Natural killer cell treated with Interleukin-12 subunit alpha and Interleukin-12 subunit beta and Interleukin-15 and Interleukin-18, amount 100 ng/mL, for 72 hours (primary cell): ENCODE measurements around the gene CHAT. TPM values are rescaled to one million over a fixed set of nuclear protein-coding genes. Genes with fewer than 3 reads are reported as not detected.

ENCODE experiments used
- ATAC-seq, 2 donors: fragments of 150-1000 bp; cut with Tn5 transposase in 1 of 2; sonication (Bioruptor Pico), chemical (Tn5 transposase) in 1 of 2; 2 replicates each; pipeline ENCODE4 v1.10.0; 2021
- DNase-seq: peaks from one replicate; pipeline ENCODE4 v3.0.0; 2022; ENCODE audit warnings: low spot score
- H3K27ac Mint-ChIP-seq, 2 donors: 1 replicate in 1 of 2; 2 replicates in 1 of 2; pipeline ENCODE4 v1.8.0; 2022; ENCODE audit warnings: mixed read lengths in 2 of 2, mild to moderate bottlenecking in 1 of 2, moderate library complexity in 1 of 2
- H3K27me3 Mint-ChIP-seq, 2 donors: 1 replicate in 1 of 2; 2 replicates in 1 of 2; pipeline ENCODE4 v1.8.0; 2022; ENCODE audit warnings: mixed read lengths in 2 of 2
- H3K36me3 Mint-ChIP-seq: one replicate; pipeline ENCODE4 v1.8.0; 2022; ENCODE audit warnings: mixed read lengths
- H3K4me1 Mint-ChIP-seq, 2 donors: 1 replicate in 1 of 2; 2 replicates in 1 of 2; pipeline ENCODE4 v1.8.0; 2022; ENCODE audit warnings: low read depth in 2 of 2, mixed read lengths in 2 of 2, mild to moderate bottlenecking in 1 of 2
- H3K4me3 Mint-ChIP-seq: one replicate; pipeline ENCODE4 v1.8.0; 2022; ENCODE audit warnings: mixed read lengths
- H3K9me3 Mint-ChIP-seq: 2 replicates; pipeline ENCODE4 v1.8.0; 2022; ENCODE audit warnings: mixed read lengths
- total RNA-seq, 2 donors: library from RNA; stranded (reverse); gene quantifications; one replicate each; pipeline ENCODE4 v1.2.3, GENCODE V29; 2022

The CHAT gene
- total RNA-seq, 2 donors from 2014 or later = not detected

DNA sequence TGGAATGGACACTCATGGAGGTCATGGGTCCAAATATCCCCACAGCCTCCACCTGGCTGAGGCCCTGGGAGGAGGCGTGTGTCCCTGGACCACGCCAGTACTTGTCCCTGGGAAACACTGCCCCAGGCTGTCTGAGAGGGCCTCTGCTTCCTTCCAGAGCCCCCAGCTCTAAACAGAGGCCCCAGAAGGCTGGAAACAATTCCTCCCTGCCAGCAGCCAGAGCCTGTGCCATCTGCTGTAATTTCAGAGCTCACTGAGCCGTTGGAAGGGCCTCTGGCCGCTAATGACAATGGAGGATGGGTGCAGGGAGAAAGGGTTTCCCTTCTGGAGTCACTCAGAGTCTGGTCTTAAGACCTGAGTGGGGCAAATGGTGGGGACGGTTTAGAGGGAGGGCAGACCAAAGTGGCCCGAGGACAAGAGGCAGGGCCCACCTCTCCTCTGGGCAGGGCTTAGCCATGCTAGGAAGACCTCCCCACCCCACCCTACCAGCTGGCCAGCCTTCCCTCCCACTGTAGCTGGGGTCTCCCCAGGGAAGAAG is 7.1 kb downstream of the CHAT start:
- no peaks in the 10 kb centered on the region for H3K4me1 Mint-ChIP-seq
- H3K4me3 Mint-ChIP-seq = no peak overlapping the region
- ATAC-seq = no peak
- H3K9me3 Mint-ChIP-seq = no peaks in the 10 kb centered on the region
- H3K27me3 Mint-ChIP-seq = peaks cover 44 to 49% of the 10 kb centered on the region in 2 donors
- H3K36me3 Mint-ChIP-seq = no peaks in the 10 kb centered on the region
- no peak overlapping the region for H3K27ac Mint-ChIP-seq
- peak; percentile 49 for DNase-seq

DNA sequence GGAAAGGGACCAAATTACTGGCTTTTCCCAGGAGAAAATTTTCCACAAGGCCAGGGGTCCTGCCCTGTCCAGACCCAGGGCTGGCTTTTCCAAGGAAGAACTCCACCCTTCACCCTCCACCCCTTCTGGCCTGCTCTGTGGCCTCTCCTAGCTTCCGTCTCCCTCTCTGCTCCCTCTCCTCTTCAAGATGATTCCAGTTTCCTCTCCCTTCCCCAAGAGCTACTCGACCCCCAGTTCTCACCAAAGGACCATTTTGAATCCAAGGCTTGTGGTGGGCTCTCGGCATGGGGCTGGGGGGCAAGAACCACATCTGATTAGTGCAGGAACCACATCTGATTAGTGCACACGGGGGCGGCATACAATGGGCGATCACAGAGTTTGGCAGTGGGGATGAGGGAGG is 7.7 kb downstream of the CHAT start:
- ATAC-seq = no peak
- peaks cover 44 to 49% of the 10 kb centered on the region in 2 donors for H3K27me3 Mint-ChIP-seq
- H3K9me3 Mint-ChIP-seq = no peaks in the 10 kb centered on the region
- no peaks in the 10 kb centered on the region for H3K36me3 Mint-ChIP-seq
- no peaks in the 10 kb centered on the region for H3K4me1 Mint-ChIP-seq
- DNase-seq = no peak
- no peak overlapping the region for H3K27ac Mint-ChIP-seq
- no peak overlapping the region for H3K4me3 Mint-ChIP-seq

DNA sequence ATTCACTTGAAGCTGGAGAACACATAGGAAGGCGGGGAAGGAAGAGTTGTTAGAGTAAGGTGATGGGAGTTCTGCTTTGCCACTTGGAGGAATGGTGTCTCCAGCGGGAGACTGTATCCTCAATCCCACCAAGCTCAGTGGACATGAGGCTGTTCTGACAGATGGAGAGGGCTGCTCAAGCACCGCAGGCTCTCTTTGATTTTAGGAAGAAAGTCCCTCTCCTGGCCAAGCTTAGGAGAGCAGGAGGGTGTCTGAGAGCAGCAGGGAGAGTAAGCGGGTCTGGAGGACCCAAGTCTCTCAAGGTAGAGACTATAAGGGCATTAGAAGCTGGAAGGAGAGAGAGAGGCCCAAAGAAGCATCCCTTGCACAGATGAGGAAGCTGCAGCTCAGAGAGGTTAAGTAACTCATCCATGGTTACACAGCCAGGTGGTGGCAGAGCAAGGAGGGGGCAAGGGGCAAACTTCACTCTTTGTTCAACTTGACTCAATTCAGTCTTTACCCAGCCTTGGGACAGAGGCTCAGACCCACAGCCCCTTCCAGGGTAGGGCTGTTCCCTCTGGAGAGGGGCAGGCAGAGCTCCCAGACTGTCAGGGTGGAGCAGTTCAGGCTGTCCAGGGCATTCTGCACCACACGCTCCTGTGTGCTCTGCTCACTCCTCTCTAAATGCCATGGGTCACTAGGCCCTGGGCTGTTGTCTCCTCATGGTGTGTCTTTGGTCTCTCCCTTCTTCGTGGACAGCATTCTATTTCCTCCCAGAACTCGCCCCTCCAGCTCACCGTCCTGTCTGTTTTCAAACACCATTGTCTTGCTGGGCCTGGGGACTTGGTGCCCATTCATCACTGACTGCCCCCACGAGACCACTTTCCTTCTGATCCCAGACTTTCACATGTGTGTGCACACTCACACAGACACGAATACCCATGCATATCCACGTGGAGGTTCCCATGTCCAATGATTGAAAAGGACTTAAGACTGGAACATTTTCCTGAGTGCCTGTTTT is 8.9 kb downstream of the CHAT start:
- Mint-ChIP-seq H3K27ac (no peak overlapping the region), H3K9me3 (no peaks in the 10 kb centered on the region)
- no peak for ATAC-seq

DNA sequence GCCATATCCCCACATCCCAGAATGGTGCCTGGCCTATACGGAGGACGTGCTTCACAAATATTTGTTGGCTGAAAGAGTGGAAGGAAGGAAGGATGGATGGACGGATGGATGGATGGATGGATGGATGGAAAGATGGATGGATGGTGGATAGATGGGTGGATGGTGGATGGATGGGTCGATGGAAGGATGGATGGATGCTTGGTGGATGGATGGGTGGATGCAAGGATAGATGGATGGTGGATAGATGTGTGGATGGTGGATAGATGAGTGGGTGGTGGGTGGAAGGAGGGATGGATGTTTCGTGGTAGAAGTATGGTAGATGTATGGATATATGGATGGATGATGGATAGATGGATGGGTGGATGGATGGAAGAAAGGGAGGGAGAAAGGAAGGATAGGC is 10.8 kb downstream of the CHAT start:
- Mint-ChIP-seq H3K36me3 (no peaks in the 10 kb centered on the region), H3K4me1 (no peaks in the 10 kb centered on the region), H3K27ac (no peak overlapping the region), H3K9me3 (no peaks in the 10 kb centered on the region), H3K27me3 (peaks cover 22 to 26% of the 10 kb centered on the region in 2 donors), H3K4me3 (no peak overlapping the region)
- no peak for ATAC-seq
- no peak for DNase-seq

More for the DNA sequence above, 8.9 kb downstream of the CHAT start:
- Mint-ChIP-seq H3K4me1 (no peaks in the 10 kb centered on the region), H3K36me3 (no peaks in the 10 kb centered on the region), H3K27me3 (peaks cover 41% of the 10 kb centered on the region in 2 donors), H3K4me3 (no peak overlapping the region)
- DNase-seq = no peak

DNA sequence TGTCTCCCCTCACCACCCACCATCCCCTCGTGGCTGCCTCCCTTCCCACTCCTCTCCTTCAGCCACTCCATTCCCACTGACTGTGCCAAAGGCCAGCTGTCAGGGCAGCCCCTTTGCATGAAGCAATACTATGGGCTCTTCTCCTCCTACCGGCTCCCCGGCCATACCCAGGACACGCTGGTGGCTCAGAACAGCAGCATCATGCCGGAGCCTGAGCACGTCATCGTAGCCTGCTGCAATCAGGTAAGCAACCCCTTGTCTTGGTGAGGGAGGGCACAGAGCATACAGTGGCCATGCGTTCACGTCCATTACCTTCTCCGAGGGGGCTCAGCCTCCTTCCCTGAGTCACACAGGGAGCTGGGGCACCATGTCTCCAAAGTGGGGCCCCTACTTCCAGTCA is 11.6 kb downstream of the CHAT start:
- DNase-seq = no peak
- Mint-ChIP-seq H3K9me3 (no peaks in the 10 kb centered on the region), H3K27me3 (peaks cover 15 to 20% of the 10 kb centered on the region in 2 donors), H3K4me3 (no peak overlapping the region), H3K27ac (no peak overlapping the region), H3K4me1 (no peaks in the 10 kb centered on the region), H3K36me3 (no peaks in the 10 kb centered on the region)
- no peak for ATAC-seq

DNA sequence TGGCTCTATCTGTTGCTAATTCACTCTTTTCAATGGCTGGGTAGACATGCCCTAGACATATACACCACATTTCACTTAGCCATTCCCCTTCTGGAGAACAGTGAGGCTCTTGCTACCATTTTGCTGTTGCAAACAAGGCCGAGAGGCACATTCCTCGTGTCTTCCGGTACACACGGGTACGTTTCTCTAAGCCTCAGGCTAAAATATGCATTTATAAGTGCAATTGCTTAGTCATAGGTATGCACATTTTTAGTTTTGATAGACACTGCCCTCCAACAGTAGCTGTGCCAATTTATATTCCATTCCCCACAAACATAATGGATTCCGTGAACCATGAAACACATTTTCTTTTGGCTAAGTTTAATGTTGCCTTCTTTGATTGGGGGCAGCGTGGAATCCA is 13.2 kb downstream of the CHAT start:
- H3K9me3 Mint-ChIP-seq = no peaks in the 10 kb centered on the region
- no peaks in the 10 kb centered on the region for H3K4me1 Mint-ChIP-seq
- H3K36me3 Mint-ChIP-seq = no peaks in the 10 kb centered on the region
- no peak overlapping the region for H3K27ac Mint-ChIP-seq
- DNase-seq (peak; percentile 23), ATAC-seq (no peak)
- no peak overlapping the region for H3K4me3 Mint-ChIP-seq
- peaks cover 15 to 20% of the 10 kb centered on the region in 2 donors for H3K27me3 Mint-ChIP-seq

DNA sequence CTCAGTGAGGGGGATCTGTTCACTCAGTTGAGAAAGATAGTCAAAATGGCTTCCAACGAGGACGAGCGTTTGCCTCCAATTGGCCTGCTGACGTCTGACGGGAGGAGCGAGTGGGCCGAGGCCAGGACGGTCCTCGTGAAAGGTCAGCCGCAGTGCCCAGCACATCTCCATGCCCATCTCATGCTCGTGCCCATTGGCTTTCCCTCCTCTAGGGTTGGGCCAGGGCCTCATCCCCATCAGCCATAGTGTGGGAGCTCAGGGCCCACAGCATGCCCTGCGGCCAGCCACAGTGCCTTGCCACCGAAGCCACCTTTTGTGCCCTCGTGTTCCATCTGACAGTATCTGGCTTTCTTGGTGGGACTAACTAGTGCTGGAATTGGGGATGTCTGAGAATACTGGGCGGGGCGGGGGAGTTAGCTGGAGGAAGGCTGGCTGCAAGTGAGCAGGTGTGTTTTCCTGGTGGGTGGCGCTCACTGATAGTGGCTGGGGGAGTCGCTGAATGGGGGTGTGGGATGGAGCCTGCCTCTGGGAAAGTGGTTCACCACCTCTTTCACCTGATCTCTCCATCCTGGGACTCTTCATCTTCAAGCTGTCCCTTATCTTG is 13.9 kb downstream of the CHAT start:
- Mint-ChIP-seq H3K27ac (no peak overlapping the region), H3K4me1 (no peaks in the 10 kb centered on the region), H3K27me3 (peaks cover 15% of the 10 kb centered on the region in 2 donors), H3K9me3 (no peaks in the 10 kb centered on the region), H3K4me3 (no peak overlapping the region), H3K36me3 (no peaks in the 10 kb centered on the region)
- ATAC-seq = no peak
- DNase-seq = peak; percentile 37

DNA sequence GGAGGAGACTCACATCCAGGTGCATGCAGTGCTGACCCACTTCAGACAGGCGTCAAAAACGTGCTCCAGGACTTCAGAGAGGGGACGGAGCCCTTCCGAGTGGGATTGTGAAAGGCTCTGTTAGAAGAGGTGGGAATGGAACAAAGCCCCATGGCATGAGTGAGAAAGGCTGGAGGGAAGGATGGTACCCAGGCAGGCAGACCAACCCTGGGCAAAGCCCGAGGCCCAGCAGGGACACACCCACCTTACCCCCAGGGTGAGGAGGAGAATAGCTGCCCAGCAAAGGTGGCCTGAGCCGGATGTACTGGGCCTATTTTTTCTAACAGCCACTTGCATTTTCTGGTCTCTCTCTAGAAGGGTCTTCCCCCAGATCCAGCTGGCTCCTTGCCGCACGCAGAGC is 14.8 kb downstream of the CHAT start:
- Mint-ChIP-seq H3K36me3 (no peaks in the 10 kb centered on the region), H3K27ac (no peak overlapping the region), H3K9me3 (no peaks in the 10 kb centered on the region), H3K4me1 (no peaks in the 10 kb centered on the region), H3K27me3 (peaks cover 10 to 15% of the 10 kb centered on the region in 2 donors), H3K4me3 (no peak overlapping the region)
- no peak for DNase-seq
- ATAC-seq = no peak

DNA sequence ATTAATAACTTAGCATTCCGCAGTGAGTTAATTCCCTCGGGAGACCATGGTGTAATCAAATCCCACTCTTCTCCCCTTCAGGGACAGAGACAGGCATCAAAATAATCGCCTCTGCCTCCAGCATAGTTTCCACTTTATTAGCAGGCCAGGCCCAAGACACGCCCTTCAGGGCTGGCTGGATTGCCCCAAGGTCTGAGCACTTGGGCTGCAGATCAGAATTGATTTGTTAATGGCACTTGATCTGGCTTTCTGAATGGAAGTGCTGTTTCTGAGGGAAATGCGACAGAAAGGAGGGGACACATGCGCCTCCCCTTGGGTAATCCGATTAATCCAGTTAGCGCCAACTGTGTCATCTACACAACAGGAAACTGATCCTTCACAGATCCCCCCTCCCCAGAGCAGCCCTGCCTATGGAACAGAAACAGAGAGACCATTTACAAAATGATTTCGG is 15.6 kb downstream of the CHAT start:
- H3K4me3 Mint-ChIP-seq = no peak overlapping the region
- no peak for ATAC-seq
- no peaks in the 10 kb centered on the region for H3K36me3 Mint-ChIP-seq
- H3K27ac Mint-ChIP-seq = no peak overlapping the region
- peaks cover 6 to 7% of the 10 kb centered on the region in 2 donors for H3K27me3 Mint-ChIP-seq
- peak; percentile 13 for DNase-seq
- H3K9me3 Mint-ChIP-seq = no peaks in the 10 kb centered on the region
- no peaks in the 10 kb centered on the region for H3K4me1 Mint-ChIP-seq

DNA sequence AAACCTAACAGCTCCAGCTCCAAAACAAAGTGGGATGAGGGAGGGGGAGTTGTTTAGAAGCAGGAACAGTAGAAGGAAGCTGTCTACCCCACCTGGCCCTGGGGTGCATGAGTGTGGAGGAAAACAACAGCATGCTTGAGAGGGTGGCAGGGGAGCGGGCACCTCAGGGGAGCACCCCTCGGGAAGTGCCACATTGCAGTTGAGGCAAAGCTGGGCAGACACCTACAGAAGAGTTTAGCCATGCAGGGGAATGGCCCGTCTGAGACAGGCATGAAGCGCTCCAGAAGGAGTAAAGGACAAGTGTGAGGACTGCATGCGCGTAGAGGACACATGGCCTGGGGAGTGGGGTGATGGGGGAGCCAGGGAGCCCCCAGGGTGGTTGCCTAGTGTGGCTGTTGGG is 18.1 kb downstream of the CHAT start:
- peak; percentile 10 to 26 for ATAC-seq
- peak; percentile 49 for DNase-seq
- Mint-ChIP-seq H3K27ac (no peak overlapping the region), H3K4me3 (no peak overlapping the region), H3K27me3 (peaks cover 7 to 8% of the 10 kb centered on the region in 2 donors), H3K4me1 (no peaks in the 10 kb centered on the region), H3K36me3 (no peaks in the 10 kb centered on the region), H3K9me3 (no peaks in the 10 kb centered on the region)

DNA sequence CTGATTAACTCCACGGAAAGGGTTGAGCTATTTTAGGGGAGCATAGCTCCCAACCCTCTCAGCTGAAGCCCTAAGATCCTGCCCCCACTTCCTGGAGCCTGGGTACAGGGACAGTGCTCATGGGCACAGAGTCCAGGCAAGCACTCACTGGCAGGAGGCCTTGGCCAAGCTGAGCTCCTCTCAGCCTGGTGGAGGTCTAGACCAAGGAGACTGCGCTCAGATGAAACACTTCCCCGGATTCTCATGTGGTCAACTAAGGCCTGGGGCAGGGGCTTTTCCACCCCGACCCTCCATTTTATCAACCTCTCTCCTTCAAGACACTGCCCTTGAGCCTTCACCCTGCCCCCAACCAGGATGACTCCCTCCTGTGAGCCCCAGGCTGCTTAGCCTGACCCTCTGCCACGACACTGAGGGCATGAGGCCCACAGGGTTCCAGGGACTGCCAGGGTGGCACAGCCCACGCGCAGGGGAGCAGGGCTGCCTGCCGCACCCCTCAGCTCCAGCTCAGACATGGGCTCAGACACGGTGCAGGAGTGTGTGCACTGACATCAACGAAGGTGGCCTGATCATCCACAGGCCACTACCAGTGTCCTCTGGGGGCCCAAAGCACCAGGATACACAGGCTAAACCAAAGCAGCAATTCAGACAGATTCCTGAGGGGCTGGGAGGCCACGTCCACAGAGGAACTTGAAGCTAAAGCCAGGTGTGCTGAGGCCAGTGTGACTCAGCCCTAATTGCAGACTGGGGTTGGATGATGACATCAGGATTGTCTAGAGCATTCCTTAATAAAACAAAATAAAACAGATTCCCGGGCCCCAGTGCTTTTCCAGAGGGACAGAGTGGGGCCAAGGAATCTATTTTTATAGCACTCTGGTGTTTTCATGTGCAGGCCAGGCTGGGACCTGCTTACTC is 18.8 kb downstream of the CHAT start:
- H3K9me3 Mint-ChIP-seq = no peaks in the 10 kb centered on the region
- peak in 1 of 2 donors; percentile 25 for ATAC-seq

DNA sequence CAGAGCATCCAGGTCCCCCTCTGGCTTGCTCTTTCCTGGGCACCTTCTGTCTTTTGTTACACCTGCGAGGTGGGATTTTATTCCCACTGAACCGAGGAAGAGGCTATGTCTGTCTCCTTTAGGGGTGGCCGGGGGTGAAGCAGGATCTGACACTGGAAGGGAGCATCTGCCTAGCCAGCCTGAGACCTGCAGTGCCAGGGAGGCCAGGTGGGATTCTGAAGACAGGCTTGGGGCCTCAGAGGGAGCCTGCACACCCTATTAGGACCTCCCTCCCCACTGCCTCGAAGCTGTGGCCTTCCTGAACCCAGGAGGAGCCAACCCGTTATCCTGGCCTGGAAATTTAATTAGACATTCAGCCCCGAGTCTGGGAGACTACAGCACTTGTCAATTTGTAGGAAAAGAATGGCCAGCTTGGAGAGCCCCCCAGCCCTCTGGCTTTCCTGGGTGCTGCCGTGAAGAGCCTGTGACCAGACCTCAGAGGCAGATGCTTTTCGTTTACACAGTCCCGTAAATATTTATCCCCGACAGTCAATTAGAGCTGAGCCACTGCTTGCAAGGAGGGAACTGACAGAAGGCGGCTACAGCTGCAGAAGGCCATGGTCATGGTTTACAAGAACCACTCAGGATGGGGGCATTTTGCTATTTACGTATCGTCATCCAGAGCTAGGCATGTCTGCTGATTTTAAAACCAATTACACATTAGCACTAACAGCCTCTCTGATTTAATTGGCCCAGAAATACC is 19.7 kb downstream of the CHAT start:
- Mint-ChIP-seq H3K27ac (no peak overlapping the region), H3K27me3 (peaks cover 17 to 23% of the 10 kb centered on the region in 2 donors), H3K4me3 (no peak overlapping the region), H3K36me3 (no peaks in the 10 kb centered on the region), H3K9me3 (no peaks in the 10 kb centered on the region), H3K4me1 (no peaks in the 10 kb centered on the region)
- ATAC-seq = no peak
- DNase-seq = peak; percentile 44

More for the DNA sequence above, 18.8 kb downstream of the CHAT start:
- peak; percentile 35 for DNase-seq
- H3K4me1 Mint-ChIP-seq = no peaks in the 10 kb centered on the region
- no peak overlapping the region for H3K27ac Mint-ChIP-seq
- peaks cover 14 to 15% of the 10 kb centered on the region in 2 donors for H3K27me3 Mint-ChIP-seq
- H3K4me3 Mint-ChIP-seq = no peak overlapping the region
- H3K36me3 Mint-ChIP-seq = no peaks in the 10 kb centered on the region
